NOMO-1 (cell line): ENCODE data around the gene EPS8L2.

ENCODE experiments used
- DNase-seq, 2 experiments: peaks; one replicate each; lab custom pipeline; 2025; ENCODE audit not compliant: unreplicated experiment in 2 of 2; lab: John Stamatoyannopoulos, UW

EPS8L2 gene

GRCh38 chr11:705646-706438 is at the start of gene EPS8L2:
Gene EPS8L2 (plus strand): TSS chr11:706231. CDS start chr11:709408, 3,177 bp downstream.
- no peak for DNase-seq

DNA sequence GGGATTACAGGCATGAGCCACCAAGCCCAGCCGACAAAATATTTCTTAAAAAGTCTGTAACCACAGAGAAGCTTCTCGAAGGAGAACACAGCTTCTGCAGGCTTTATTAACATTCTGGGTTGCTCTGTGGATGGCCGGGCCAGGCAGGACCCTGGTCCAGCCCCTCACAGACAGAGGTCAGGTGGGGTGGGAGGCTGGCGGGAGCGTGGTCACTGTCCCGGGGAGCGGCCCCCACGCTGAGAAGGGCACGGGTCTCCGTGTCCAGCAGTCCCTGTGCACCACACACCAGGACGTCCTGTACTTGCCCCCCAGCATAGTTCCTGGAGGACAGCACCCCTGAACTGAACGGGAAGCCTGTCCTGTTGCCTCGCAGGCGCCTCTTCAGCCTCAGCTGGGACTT is 49.6 kb upstream of the EPS8L2 start:
- DNase-seq = no peak

GRCh38 chr11:656866-657265 is 49.2 kb upstream of the EPS8L2 start:
- DNase-seq = no peak

DNA sequence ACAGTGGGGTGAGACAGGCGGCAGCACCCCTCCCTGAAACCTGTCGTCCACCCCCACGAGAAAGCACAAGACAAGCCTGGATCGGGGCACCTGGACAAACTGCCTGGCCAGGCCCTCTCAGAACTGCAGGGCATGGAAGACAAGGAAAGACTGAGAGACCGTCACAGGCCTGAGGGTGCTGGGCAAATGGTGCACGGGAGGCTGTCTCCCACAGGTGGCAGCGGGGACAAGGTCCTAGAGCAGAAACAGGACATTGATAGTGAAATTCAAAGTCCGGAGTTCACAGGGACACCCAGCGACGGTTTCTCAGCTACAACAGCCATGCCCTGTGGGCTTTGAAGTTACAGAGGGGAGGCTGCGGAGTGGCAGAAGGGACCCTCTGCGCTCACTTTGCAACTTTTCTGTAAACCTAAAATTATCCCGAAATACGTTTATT is 48.3 kb upstream of the EPS8L2 start:
- DNase-seq = no peak

DNA sequence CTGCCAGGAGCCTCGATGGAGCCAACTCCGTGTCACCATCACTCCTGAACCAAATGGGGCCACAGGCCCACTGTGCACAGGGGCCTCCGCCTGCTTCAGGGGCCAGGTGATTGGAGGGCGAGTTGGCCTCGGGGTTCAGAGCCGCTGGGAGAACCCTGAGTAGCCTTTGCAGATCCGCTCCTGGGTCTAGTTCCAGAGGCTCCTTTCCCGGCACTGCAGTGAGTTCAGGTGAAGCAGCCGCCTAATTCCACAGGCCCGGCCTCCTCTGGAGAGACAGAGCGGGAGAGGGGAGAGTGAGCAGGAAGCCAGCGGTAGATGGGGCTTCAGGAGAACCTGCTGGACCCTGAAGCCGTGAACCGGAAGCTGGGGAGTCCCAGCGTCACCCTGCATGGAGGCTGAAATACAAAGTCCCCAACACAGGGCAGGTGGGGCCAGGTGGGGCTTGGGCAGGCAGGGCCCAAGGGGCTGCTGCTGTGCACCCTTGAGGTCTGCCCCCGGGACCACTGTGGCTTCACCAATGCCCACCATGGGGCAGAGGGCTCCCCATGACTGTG is 46.4 kb upstream of the EPS8L2 start:
- no peak for DNase-seq

GRCh38 chr11:660281-660680 is 45.8 kb upstream of the EPS8L2 start:
- no peak for DNase-seq

DNA sequence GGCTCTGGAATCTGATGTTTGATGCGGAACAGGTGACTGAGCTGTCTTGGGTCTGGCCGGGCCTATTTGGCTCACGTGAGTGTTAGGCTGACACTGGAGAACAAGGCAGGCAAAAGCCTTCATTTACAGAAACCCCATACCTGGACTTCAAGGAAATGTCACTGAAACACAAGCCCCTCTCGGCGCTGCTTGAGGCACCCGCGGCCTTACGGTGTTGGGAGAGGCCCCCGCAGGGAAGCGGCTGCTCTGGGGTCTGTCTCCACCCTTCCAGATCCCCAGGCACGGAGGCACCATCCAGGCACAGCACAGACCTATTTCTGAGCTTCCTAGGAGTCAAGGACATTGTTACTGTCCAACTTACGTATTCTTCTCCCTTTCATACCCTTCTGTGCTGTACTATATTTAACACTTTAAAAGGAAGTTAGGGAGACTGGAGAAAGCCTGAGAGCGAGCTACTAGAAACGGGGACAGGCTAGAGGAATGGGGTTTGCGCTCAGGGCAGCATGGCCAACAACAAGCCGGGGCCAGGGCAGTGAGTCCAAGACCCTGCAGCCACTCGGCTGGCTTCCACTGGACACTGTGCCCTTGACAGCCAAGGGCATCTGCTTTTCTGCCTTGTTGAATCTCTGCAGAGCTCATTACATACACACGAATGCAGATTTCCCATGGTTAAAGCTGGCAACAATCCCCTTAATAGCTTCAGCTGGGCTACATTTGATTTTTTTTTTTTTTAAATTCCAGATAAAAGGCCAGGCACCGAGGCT is 45.2 kb upstream of the EPS8L2 start:
- no peak for DNase-seq

- DNase-seq = peak in 1 of 2 experiments; percentile 7
Observed at GRCh38 chr11:662689-663274, 43.2 kb upstream of the EPS8L2 start.

DNA sequence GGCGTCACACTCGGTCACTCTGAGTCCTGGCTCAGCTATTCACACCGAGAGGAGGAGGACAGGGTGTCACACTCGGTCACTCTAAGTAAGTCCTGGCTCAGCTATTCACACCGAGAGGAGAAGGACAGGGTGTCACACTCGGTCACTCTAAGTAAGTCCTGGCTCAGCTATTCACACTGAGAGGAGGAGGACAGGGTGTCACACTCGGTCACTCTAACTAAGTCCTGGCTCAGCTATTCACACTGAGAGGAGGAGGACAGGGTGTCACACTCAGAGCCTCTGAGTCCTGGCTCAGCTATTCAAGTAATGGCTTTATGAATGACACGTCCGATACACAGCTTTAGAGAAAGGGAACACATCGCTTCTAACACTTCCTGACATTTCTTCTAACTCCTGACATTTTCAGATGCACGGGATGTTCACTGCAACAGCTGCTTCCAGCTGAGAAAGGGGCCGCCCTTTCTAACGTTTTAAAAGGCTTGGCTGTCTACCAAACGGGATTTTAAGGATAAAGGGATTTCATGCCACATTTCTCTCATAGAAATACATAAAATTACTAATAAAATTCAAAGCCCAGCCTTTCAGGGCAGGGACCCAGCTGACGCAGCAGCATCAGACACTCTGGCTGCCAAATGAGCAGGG is 40.8 kb upstream of the EPS8L2 start:
- DNase-seq = no peak

- DNase-seq = no peak
Observed at GRCh38 chr11:665704-666281, 40.2 kb upstream of the EPS8L2 start.

- no peak for DNase-seq
Observed at GRCh38 chr11:673866-674265, 32.2 kb upstream of the EPS8L2 start.

GRCh38 chr11:674406-674805 is 31.6 kb upstream of the EPS8L2 start:
- no peak for DNase-seq

DNA sequence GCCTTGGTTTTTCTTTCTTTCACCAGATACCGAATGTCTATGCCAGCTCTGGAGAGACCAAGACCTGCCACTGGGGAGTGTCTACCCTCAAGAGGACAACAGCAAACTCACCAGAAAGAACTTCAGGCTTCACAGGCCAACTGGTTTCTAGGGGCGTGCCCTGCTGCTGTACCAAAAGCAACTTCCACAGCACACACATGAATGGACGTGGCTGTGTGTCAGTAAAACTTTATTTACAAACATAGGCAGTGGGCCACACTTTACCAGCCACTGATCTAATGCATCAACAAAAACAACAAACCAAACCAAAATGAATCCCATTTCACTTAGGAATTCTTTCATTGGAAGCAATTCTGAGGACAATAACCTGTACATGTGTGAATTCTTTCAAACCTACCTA is 27.7 kb upstream of the EPS8L2 start:
- no peak for DNase-seq

GRCh38 chr11:679271-680207 is 26.5 kb upstream of the EPS8L2 start:
- DNase-seq = no peak

- no peak for DNase-seq
Observed at GRCh38 chr11:680476-680875, 25.6 kb upstream of the EPS8L2 start.

DNA sequence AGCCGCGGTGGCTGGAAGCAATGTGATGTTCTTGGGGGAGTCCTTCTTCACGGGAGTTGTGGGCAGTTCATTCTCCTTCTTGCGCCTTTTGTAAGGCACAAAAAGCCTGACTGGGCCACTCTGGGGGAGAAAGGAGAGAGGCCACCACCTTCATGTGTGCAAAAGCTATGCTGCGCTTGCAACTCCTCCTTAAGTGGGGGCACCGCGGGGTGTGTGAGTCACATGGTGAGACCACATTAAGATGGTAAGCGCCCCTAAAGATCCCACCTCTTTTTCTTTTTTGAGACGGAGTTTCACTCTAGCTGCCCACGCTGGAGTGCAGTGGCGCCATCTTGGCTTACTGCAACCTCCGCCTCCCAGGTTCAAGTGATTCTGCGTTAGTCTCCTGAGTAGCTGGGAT is 25.1 kb upstream of the EPS8L2 start:
- DNase-seq = no peak

DNA sequence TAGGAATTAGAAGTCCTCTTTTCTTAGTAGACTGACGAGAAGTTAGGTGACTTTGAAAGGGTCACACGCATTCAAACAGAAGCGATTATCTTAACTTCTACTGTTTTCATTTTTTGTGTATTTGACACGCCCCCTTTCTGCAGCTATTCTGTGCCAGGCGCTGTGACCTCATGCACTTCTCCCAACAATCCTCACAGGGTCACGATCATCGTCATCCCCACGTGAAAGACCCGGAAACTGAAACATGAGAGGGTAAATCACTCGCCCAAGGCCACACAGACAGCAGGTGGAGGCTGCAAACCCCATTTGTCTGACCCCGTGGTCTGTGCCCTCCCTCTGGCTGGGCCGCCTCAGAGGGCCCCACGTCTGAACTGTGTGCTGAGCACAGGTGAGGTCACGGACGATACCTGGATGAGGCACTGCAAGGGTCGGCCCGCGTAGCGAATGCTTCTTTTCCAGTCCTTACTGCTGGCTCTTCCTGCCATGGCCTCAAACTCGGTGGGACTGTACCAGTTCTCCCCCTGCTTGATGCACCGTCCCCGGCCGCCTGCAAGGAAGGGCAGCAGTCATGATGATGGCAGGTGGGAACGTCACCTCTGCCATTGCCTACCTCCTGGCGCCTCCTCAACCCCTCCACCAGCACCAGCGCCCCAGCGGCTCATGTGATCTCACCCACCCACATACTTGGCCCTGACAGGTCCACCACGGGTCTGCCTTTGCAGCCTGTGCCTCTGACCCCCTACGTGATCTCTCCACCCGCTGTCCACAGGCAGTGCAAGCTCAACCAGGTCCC is 19.4 kb upstream of the EPS8L2 start:
- no peak for DNase-seq

DNA sequence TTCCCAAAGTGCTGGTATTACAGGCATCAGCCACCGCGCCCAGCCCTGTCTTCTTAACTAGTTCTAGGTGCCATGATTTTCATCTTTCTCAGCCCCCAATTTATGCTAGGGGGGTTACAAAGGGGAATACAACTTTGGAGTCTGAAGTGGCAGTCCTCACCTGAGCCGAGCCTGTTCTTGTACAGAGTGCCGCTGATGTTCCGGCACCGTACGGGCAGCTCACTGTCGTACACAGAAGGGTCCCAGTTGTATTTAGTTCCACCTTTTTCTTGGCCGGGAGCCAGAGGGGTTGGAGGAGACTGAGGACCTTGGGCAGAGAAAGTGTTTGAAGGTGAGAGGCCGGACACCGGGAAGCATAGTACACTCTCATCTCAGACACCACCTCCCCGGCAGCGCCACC is 18.3 kb upstream of the EPS8L2 start:
- no peak for DNase-seq

- DNase-seq = no peak
Observed at GRCh38 chr11:688681-689080, 17.4 kb upstream of the EPS8L2 start.
